ENCODE measurements around the gene HADHB.
"Not testable (repeated sequence)": the region's sequence is repeated elsewhere in the genome, so short reads cannot be mapped to it uniquely, and the experiment has no call there.

HADHB gene

GRCh38 chr2:26245231-26245732 lies 543 bp downstream of the HADHB start:
- peak; percentile 39 for DNase-seq (ENCODE audit: low spot score)

- DNase-seq (ENCODE audit: low spot score) = peak; percentile 6
Observed at GRCh38 chr2:26245810-26246209, 1.1 kb downstream of the HADHB start.

- DNase-seq (ENCODE audit: low spot score) = no peak
Observed at GRCh38 chr2:26246818-26247217, 2.1 kb downstream of the HADHB start.

- no peak for DNase-seq (ENCODE audit: low spot score)
Observed at GRCh38 chr2:26249625-26250024, 4.9 kb downstream of the HADHB start.

GRCh38 chr2:26251893-26252292 lies 7.2 kb downstream of the HADHB start:
- no peak for DNase-seq (ENCODE audit: low spot score)

- DNase-seq (ENCODE audit: low spot score) = no peak
Observed at GRCh38 chr2:26255759-26256384, 11.1 kb downstream of the HADHB start.

GRCh38 chr2:26258836-26259235 lies 14.1 kb downstream of the HADHB start:
- DNase-seq (ENCODE audit: low spot score) = not testable (repeated sequence)

GRCh38 chr2:26268213-26268612 lies 23.5 kb downstream of the HADHB start:
- DNase-seq (ENCODE audit: low spot score) = no peak

- DNase-seq (ENCODE audit: low spot score) = not testable (repeated sequence)
Observed at GRCh38 chr2:26268670-26269385, 24.1 kb downstream of the HADHB start.

- no peak for DNase-seq (ENCODE audit: low spot score)
Observed at GRCh38 chr2:26269571-26270158, 24.9 kb downstream of the HADHB start.

- DNase-seq (ENCODE audit: low spot score) = no peak
Observed at GRCh38 chr2:26270373-26270772, 25.6 kb downstream of the HADHB start.

- DNase-seq (ENCODE audit: low spot score) = peak; percentile 39
Observed at GRCh38 chr2:26273501-26273900, 28.8 kb downstream of the HADHB start.

GRCh38 chr2:26274058-26274613 lies 29.4 kb downstream of the HADHB start:
- DNase-seq (ENCODE audit: low spot score) = peak; percentile 52

GRCh38 chr2:26276484-26277227 lies 31.9 kb downstream of the HADHB start:
- no peak for DNase-seq (ENCODE audit: low spot score)

GRCh38 chr2:26279886-26280285 lies 35.1 kb downstream of the HADHB start:
- DNase-seq (ENCODE audit: low spot score) = no peak

GRCh38 chr2:26281226-26281625 lies 36.5 kb downstream of the HADHB start:
- DNase-seq (ENCODE audit: low spot score) = no peak

GRCh38 chr2:26283606-26284005 lies 38.9 kb downstream of the HADHB start:
- no peak for DNase-seq (ENCODE audit: low spot score)

GRCh38 chr2:26284132-26284531 lies 39.4 kb downstream of the HADHB start:
- peak; percentile 28 for DNase-seq (ENCODE audit: low spot score)

- no peak for DNase-seq (ENCODE audit: low spot score)
Observed at GRCh38 chr2:26285931-26286330, 41.2 kb downstream of the HADHB start.

GRCh38 chr2:26290001-26290400 lies 45.3 kb downstream of the HADHB start:
- no peak for DNase-seq (ENCODE audit: low spot score)

GRCh38 chr2:26292646-26293045 lies 47.9 kb downstream of the HADHB start:
- no peak for DNase-seq (ENCODE audit: low spot score)

- DNase-seq (ENCODE audit: low spot score) = no peak
Observed at GRCh38 chr2:26295511-26295910, 50.8 kb downstream of the HADHB start.

All from LoVo (cell line).